ENCODE data around the gene ATP5MG.

- TF ChIP-seq POLR2A (IDR thresholded peaks at IDR 0.05) (no peak), CTCF (IDR thresholded peaks at IDR 0.05) (no peak)
Observed at GRCh38 chr11:118380571-118380970, 20.8 kb upstream of the ATP5MG start.
